ENCODE data around the gene SYNRG. TPM values are rescaled to one million over a fixed set of nuclear protein-coding genes. Genes with fewer than 3 reads are reported as not detected.

Gene SYNRG
- total RNA-seq, 2 experiments from 2014 or later = 90.8 to 122 TPM

Small RNA genes lying within 50 kb of the gene (microRNA-seq; reads per million reads assigned to microRNA genes)
- gene MIR378J = not detected

Other genes starting within 250 kb of the SYNRG start
- gene C17orf78, start 233.4 kb downstream of the SYNRG start, total RNA-seq = not detected
- 10 to 100 TPM; 55.4 to 69.7 TPM for gene ACACA, start 202.6 kb downstream of the SYNRG start, total RNA-seq
- 10 to 100 TPM; 42.2 to 50.4 TPM for gene TADA2A, start 202.5 kb downstream of the SYNRG start, total RNA-seq
- 10 to 100 TPM; 11.4 to 16.9 TPM for gene DUSP14, start 119.5 kb downstream of the SYNRG start, total RNA-seq
- 10 to 100 TPM; 27.7 to 35.9 TPM for gene DDX52, start 34.0 kb upstream of the SYNRG start, total RNA-seq
- 1 to 10 TPM in 1 of 2 experiments, not detected in 1; 1.9 TPM for gene HNF1B, start 135.6 kb upstream of the SYNRG start, total RNA-seq

Data from activated CD8-positive, alpha-beta memory T cell treated with anti-CD3 and anti-CD28 coated beads, Interleukin-2, amount 10 ng/mL, durations not matched to agents 7 days and 5 days (primary cell).